Neural progenitor cell (in vitro differentiated cells): ENCODE measurements around the gene OR3A1. TPM values are rescaled to one million over a fixed set of nuclear protein-coding genes. Genes with fewer than 3 reads are reported as not detected.
"Not testable (repeated sequence)": the region's sequence is repeated elsewhere in the genome, so short reads cannot be mapped to it uniquely, and the experiment has no call there.

Experiments used
- DNase-seq: peaks from one replicate; pipeline ENCODE4 v3.0.0-alpha.2; 2016; ENCODE audit warnings: low spot score
- H2AFZ ChIP-seq: fragments of 200-600 bp; sonication (generic); replicated peaks from 2 replicates; pipeline ENCODE4 v1.6.1; 2016; ENCODE audit warnings: antibody characterized with exemption
- H3F3A ChIP-seq: fragments of 200-600 bp; sonication (generic); 2 replicates; pipeline ENCODE4 v1.6.1; 2016; ENCODE audit warnings: antibody characterized with exemption, low read depth
- H3K27ac ChIP-seq: fragments of 200-600 bp; sonication (generic); 2 replicates; pipeline ENCODE4 v1.5.1; 2016; ENCODE audit warnings: mild to moderate bottlenecking
- H3K27me3 ChIP-seq: fragments of 200-600 bp; sonication (generic); 2 replicates; pipeline ENCODE4 v1.6.1; 2016; ENCODE audit warnings: mild to moderate bottlenecking, moderate library complexity
- H3K36me3 ChIP-seq: fragments of 200-600 bp; sonication (generic); 2 replicates; pipeline ENCODE4 v1.5.1; 2016
- H3K4me1 ChIP-seq: fragments of 200-600 bp; sonication (generic); 2 replicates; pipeline ENCODE4 v1.6.1; 2016; ENCODE audit warnings: mixed run types
- H3K4me2 ChIP-seq: fragments of 200-600 bp; sonication (generic); 2 replicates; pipeline ENCODE4 v1.6.1; 2016
- H3K4me3 ChIP-seq: fragments of 200-600 bp; sonication (generic); 2 replicates; pipeline ENCODE4 v1.5.1; 2016
- H3K79me2 ChIP-seq: fragments of 200-600 bp; sonication (generic); 2 replicates; pipeline ENCODE4 v1.6.1; 2016; ENCODE audit warnings: low read depth
- H3K9ac ChIP-seq: fragments of 200-600 bp; sonication (generic); 2 replicates; pipeline ENCODE4 v1.6.1; 2016
- H3K9me3 ChIP-seq: fragments of 200-600 bp; sonication (generic); 2 replicates; pipeline ENCODE4 v1.5.1; 2016; ENCODE audit warnings: low read depth
- H4K20me1 ChIP-seq: fragments of 200-600 bp; sonication (generic); 2 replicates; pipeline ENCODE4 v1.6.1; 2016; ENCODE audit warnings: low read depth
- H3K27ac Mint-ChIP-seq: 3 replicates; pipeline ENCODE4 v1.8.0; 2021; ENCODE audit warnings: mixed read lengths
- H3K27me3 Mint-ChIP-seq: 2 replicates; pipeline ENCODE4 v1.8.0; 2022; ENCODE audit warnings: low read depth, mild to moderate bottlenecking, inconsistent platforms, moderate library complexity, mixed read lengths; ENCODE audit not compliant: insufficient read depth
- H3K36me3 Mint-ChIP-seq: 3 replicates; pipeline ENCODE4 v1.8.0; 2021; ENCODE audit warnings: mixed read lengths
- H3K4me1 Mint-ChIP-seq: 3 replicates; pipeline ENCODE4 v1.8.0; 2021; ENCODE audit warnings: mixed read lengths
- H3K4me3 Mint-ChIP-seq: 3 replicates; pipeline ENCODE4 v1.8.0; 2021; ENCODE audit warnings: mild to moderate bottlenecking, moderate library complexity, mixed read lengths
- H3K9me3 Mint-ChIP-seq: 3 replicates; pipeline ENCODE4 v1.8.0; 2020; ENCODE audit warnings: mixed read lengths
- EZH2 ChIP-seq: fragments of 200-600 bp; sonication (generic); IDR thresholded peaks from 2 replicates; pipeline ENCODE4 v1.6.1; 2017; ENCODE audit warnings: antibody characterized with exemption, mild to moderate bottlenecking, moderate library complexity
- EZH2phosphoT487 ChIP-seq: fragments of 200-600 bp; sonication (generic); IDR thresholded peaks from 2 replicates; pipeline ENCODE4 v1.6.1; 2017; ENCODE audit warnings: antibody characterized with exemption
- total RNA-seq: library from RNA; depleted of rRNA; stranded (reverse); fragments of >200 nt; gene quantifications from 2 replicates; pipeline ENCODE4 v1.2.3, GENCODE V29; 2015; ENCODE audit warnings: low replicate concordance
- TF ChIP-seq, protein P1 (sequence below): fragments of 200-600 bp; sonication (generic); IDR thresholded peaks from 2 replicates; pipeline ENCODE4 v1.5.1; 2017; ENCODE audit warnings: antibody characterized with exemption, mild to moderate bottlenecking

OR3A1 gene
- total RNA-seq, 1 donor from 2014 or later: not detected

DNA sequence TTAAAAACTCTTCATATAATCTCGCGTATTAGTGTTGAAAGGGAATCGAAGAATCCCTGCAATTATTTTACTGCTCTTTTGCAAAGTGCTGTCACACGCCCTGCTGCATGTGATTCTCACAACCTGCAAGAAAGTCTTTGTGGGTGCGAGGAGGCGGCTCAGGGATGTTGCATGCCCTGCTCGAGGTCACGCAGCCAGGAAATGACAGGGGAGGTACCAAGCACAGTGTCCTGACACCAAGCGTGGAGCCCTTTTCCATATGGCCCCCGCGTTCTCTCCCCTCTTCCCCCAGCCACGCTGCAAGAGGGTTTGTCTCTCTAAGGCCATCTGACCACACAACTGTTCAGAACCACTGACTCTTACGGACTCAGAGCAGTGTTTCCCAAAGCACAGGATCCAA, 37.6 kb downstream of the OR3A1 start:
- Histone ChIP-seq H3K9ac (no peak overlapping the region), H3K4me3 (no peak overlapping the region), H3K4me2 (no peak overlapping the region), H3K4me1 (no peaks in the 10 kb centered on the region), H3K27me3 (no peaks in the 10 kb centered on the region), H3K27ac (no peak overlapping the region), H3K79me2 (no peaks in the 10 kb centered on the region), H4K20me1 (no peaks in the 10 kb centered on the region), H2AFZ (no peak overlapping the region), H3F3A (no peaks in the 10 kb centered on the region), H3K36me3 (no peaks in the 10 kb centered on the region), H3K9me3 (no peaks in the 10 kb centered on the region)
- Mint-ChIP-seq H3K27me3 (peaks cover 17% of the 10 kb centered on the region), H3K9me3 (peaks cover 3% of the 10 kb centered on the region), H3K27ac (no peak overlapping the region), H3K4me3 (no peak overlapping the region), H3K4me1 (no peaks in the 10 kb centered on the region), H3K36me3 (no peaks in the 10 kb centered on the region)
- DNase-seq: no peak
- TF ChIP-seq EZH2 (no peak), EZH2phosphoT487 (no peak)
- TF ChIP-seq, protein P1, sequence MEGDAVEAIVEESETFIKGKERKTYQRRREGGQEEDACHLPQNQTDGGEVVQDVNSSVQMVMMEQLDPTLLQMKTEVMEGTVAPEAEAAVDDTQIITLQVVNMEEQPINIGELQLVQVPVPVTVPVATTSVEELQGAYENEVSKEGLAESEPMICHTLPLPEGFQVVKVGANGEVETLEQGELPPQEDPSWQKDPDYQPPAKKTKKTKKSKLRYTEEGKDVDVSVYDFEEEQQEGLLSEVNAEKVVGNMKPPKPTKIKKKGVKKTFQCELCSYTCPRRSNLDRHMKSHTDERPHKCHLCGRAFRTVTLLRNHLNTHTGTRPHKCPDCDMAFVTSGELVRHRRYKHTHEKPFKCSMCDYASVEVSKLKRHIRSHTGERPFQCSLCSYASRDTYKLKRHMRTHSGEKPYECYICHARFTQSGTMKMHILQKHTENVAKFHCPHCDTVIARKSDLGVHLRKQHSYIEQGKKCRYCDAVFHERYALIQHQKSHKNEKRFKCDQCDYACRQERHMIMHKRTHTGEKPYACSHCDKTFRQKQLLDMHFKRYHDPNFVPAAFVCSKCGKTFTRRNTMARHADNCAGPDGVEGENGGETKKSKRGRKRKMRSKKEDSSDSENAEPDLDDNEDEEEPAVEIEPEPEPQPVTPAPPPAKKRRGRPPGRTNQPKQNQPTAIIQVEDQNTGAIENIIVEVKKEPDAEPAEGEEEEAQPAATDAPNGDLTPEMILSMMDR: no peak

DNA sequence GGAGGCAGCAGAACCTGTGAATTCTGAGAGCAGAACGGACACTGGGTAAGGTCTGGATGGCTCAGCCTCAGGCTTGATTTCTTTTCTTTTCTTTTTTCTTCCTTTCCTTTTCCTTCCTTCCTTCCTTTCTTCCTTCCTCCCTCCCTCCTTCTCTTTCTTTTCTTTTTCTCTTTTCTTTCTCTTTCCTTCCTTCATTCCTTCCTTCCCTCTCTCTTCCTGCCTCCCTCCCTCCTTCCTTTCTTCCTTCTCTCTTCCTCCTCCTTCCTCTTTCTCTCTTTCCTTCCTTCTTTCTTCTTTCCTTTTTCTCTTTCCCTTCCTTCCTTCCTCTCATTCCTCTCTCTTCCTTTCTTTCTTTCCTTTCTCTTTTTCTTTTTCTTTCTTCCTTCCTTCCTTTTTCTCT, 38.0 kb downstream of the OR3A1 start:
- H3K27me3 ChIP-seq: no peaks in the 10 kb centered on the region
- TF ChIP-seq EZH2 (no peak), EZH2phosphoT487 (no peak)
- TF ChIP-seq, protein P1: no peak
- no peak overlapping the region for H3K4me3 Mint-ChIP-seq
- H3K27ac Mint-ChIP-seq: no peak overlapping the region
- H3K9me3 Mint-ChIP-seq: peaks cover 3% of the 10 kb centered on the region
- H3K9me3 ChIP-seq: no peaks in the 10 kb centered on the region
- no peaks in the 10 kb centered on the region for H4K20me1 ChIP-seq
- no peak overlapping the region for H3K4me3 ChIP-seq
- no peak overlapping the region for H3K4me2 ChIP-seq
- no peak overlapping the region for H3K27ac ChIP-seq
- no peaks in the 10 kb centered on the region for H3K36me3 Mint-ChIP-seq
- DNase-seq: no peak
- H3K79me2 ChIP-seq: no peaks in the 10 kb centered on the region
- no peak overlapping the region for H2AFZ ChIP-seq
- H3K4me1 ChIP-seq: no peaks in the 10 kb centered on the region
- H3K36me3 ChIP-seq: no peaks in the 10 kb centered on the region
- no peak overlapping the region for H3K9ac ChIP-seq
- peaks cover 17% of the 10 kb centered on the region for H3K27me3 Mint-ChIP-seq
- no peaks in the 10 kb centered on the region for H3K4me1 Mint-ChIP-seq
- no peaks in the 10 kb centered on the region for H3F3A ChIP-seq

DNA sequence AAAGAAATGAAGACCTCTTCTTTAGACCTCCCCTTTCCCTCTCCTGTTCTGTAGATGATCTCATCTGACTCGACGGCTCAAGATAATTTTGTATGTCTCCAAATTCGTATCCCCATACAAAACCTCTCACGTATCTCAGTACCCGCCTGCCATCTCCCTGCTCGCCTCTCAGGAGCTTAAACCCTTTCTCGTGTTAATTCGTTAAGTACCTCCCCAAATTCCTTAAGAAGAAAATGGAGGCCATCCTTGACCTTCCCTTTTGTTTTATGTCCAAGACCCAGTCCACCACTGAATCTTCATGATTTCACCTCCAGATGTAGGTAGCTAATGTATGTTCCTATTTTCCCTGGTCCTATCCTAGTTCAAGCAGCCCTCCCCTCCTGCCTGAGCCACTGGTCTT, 41.6 kb downstream of the OR3A1 start:
- Histone ChIP-seq H4K20me1 (no peaks in the 10 kb centered on the region), H3K4me3 (no peak overlapping the region), H2AFZ (no peak overlapping the region), H3F3A (no peaks in the 10 kb centered on the region), H3K36me3 (no peaks in the 10 kb centered on the region), H3K4me2 (no peak overlapping the region), H3K79me2 (no peaks in the 10 kb centered on the region), H3K9me3 (no peaks in the 10 kb centered on the region), H3K27ac (no peak overlapping the region), H3K9ac (no peak overlapping the region), H3K4me1 (no peaks in the 10 kb centered on the region), H3K27me3 (no peaks in the 10 kb centered on the region)
- Mint-ChIP-seq H3K27ac (no peak overlapping the region), H3K27me3 (peaks cover 8% of the 10 kb centered on the region), H3K36me3 (no peaks in the 10 kb centered on the region), H3K4me1 (no peaks in the 10 kb centered on the region), H3K9me3 (peaks cover 6% of the 10 kb centered on the region), H3K4me3 (no peak overlapping the region)
- TF ChIP-seq, protein P1: no peak
- TF ChIP-seq EZH2phosphoT487: no peak
- no peak for DNase-seq

DNA sequence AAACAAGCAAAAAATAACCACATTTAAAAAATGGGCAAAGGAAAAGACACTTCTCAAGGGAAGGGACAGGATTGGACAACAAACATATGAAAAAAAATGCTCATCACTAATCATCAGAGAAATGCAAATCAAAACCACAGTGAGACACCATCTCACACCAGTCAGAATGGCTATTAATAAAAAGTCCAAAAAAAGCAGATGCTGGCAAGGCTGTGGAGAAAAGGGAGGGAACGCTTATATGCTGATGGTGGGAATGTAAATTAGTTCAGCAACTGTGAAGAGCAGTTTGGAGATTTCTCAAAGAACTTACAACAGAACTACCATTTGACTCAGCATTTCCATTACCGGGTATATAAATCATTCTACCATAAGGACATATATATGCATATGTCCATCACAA, 49.1 kb downstream of the OR3A1 start:
- H3K9ac ChIP-seq, H3K27ac ChIP-seq, H3K36me3 Mint-ChIP-seq, H3K27ac Mint-ChIP-seq, H3K27me3 Mint-ChIP-seq, H3K9me3 ChIP-seq, H3K4me3 ChIP-seq, H2AFZ ChIP-seq, H3K4me2 ChIP-seq, H3K79me2 ChIP-seq, H3K4me3 Mint-ChIP-seq, H4K20me1 ChIP-seq, H3K27me3 ChIP-seq, DNase-seq, H3K9me3 Mint-ChIP-seq, H3F3A ChIP-seq, H3K36me3 ChIP-seq, H3K4me1 Mint-ChIP-seq, H3K4me1 ChIP-seq: not testable (repeated sequence)

DNA sequence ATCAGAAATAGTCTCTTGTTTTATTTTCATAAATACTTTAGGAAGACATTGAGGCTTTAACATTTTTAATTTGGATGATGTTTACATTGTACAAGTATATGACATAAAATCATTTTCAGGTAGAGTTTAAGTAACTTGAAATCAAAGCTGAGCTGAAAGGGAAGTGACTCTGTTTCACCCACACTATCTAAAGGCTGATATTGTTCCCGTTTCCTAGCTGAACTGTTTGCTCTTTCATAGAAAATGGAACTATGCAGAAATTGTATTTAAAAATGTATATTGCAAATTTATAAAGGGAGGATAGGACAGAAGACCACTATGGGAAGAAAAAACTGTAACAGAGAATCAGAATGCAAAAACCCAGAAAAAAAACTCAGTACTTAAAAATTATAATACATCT, 53.3 kb downstream of the OR3A1 start:
- not testable (repeated sequence) for H3K36me3 Mint-ChIP-seq, H3K27ac Mint-ChIP-seq, H3K9me3 Mint-ChIP-seq

DNA sequence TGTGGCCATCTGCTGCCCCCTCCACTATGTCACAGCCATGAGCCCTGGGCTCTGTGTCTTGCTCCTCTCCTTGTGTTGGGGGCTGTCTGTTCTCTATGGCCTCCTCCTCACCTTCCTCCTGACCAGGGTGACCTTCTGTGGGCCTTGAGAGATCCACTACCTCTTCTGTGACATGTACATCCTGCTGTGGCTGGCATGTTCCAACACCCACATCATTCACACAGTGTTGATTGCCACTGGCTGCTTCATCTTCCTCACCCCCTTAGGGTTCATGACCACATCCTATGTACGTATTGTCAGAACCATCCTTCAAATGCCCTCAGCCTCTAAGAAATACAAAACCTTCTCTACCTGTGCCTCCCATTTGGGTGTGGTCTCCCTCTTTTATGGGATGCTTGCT, 57.1 kb downstream of the OR3A1 start:
- H3K9ac ChIP-seq, H3K27me3 Mint-ChIP-seq, H3K4me2 ChIP-seq, H3K36me3 Mint-ChIP-seq, H4K20me1 ChIP-seq, H3F3A ChIP-seq, H3K79me2 ChIP-seq, H3K4me1 ChIP-seq, H3K36me3 ChIP-seq, H3K27ac ChIP-seq, H3K4me3 Mint-ChIP-seq, H3K9me3 ChIP-seq, H3K9me3 Mint-ChIP-seq, H3K4me3 ChIP-seq, DNase-seq, H3K27ac Mint-ChIP-seq, H2AFZ ChIP-seq, H3K27me3 ChIP-seq, H3K4me1 Mint-ChIP-seq: not testable (repeated sequence)

More for the DNA sequence above, 53.3 kb downstream of the OR3A1 start:
- H3K36me3 ChIP-seq, H2AFZ ChIP-seq, H3K4me2 ChIP-seq, H3K4me1 ChIP-seq, H3K4me3 Mint-ChIP-seq, H3K27me3 ChIP-seq, H3K9me3 ChIP-seq, H3K79me2 ChIP-seq, H3K27ac ChIP-seq, H3K4me1 Mint-ChIP-seq, H4K20me1 ChIP-seq, H3K27me3 Mint-ChIP-seq, DNase-seq, H3K9ac ChIP-seq, H3K4me3 ChIP-seq, H3F3A ChIP-seq: not testable (repeated sequence)
